ENCODE measurements around the gene NAT10. TPM values are rescaled to one million over a fixed set of nuclear protein-coding genes. Genes with fewer than 3 reads are reported as not detected.

NAT10 gene
- total RNA-seq, 1 donor from 2014 or later = 15.7 TPM

DNA sequence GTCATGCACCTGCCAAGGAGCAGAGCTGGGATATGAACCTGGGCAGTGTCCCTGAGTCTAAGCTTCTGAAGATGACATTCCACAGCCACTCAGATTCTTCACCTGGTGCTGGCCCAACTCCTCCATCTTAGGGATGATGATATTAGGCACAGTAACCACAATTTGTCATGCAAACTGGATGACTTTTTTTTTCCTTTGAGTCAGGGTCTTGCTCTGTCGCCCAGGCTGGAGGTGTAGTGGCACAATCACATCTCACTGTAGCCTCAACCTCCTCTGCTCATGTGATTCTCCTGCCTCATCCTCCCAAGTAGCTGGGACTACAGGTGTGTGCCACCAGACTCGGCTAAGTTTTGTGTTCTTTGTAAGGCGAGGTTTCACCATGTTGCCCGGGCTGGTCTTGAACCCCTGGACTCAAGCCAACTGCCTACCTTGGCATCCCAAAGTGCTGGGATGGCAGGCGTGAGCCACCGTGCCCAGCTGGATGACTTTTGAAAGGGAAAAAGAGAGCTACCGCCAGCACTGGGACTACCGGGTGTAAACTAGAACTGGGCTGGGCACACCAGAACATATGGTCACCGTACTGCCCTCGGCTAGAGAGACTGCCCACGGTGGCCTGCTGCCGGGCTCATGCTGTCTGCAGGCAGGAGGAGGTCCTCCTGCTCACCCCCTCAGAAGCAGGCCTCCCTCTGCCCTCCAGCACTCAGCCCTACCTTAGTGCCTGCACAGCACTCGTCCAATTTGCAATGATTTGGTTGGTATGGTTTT is 77.7 kb downstream of the NAT10 start:
- Histone ChIP-seq H3K4me1 (ENCODE audit: control insufficient read depth in 3 of 3, insufficient read depth in 3 of 3, low read length in 3 of 3) (peaks cover 0 to 4% (median 3%) of the 10 kb centered on the region in 3 donors), H3K9me3 (ENCODE audit: control insufficient read depth in 3 of 3, low read length in 3 of 3) (no peaks in the 10 kb centered on the region), H3K9ac (ENCODE audit: low read depth in 1 of 3, low read length in 3 of 3) (no peak overlapping the region), H3K27ac (ENCODE audit: low read depth, low read length) (no peak overlapping the region), H3K36me3 (ENCODE audit: control insufficient read depth in 3 of 3, insufficient read depth in 3 of 3, low read length in 3 of 3) (no peaks in the 10 kb centered on the region), H3K4me3 (ENCODE audit: low read length in 3 of 3) (no peak overlapping the region), H3K27me3 (ENCODE audit: control insufficient read depth in 3 of 3, insufficient read depth in 3 of 3, low read length in 3 of 3) (no peaks in the 10 kb centered on the region)

- no peaks in the 10 kb centered on the region for H3K27me3 ChIP-seq (ENCODE audit: control insufficient read depth in 3 of 3, insufficient read depth in 3 of 3, low read length in 3 of 3)
- H3K27ac ChIP-seq (ENCODE audit: low read depth, low read length) = no peak overlapping the region
- H3K9ac ChIP-seq (ENCODE audit: low read depth in 1 of 3, low read length in 3 of 3) = no peak overlapping the region
- no peaks in the 10 kb centered on the region for H3K9me3 ChIP-seq (ENCODE audit: control insufficient read depth in 3 of 3, low read length in 3 of 3)
- H3K4me3 ChIP-seq (ENCODE audit: low read length in 3 of 3) = no peak overlapping the region
- peaks cover 0 to 4% (median 3%) of the 10 kb centered on the region in 3 donors for H3K4me1 ChIP-seq (ENCODE audit: control insufficient read depth in 3 of 3, insufficient read depth in 3 of 3, low read length in 3 of 3)
- H3K36me3 ChIP-seq (ENCODE audit: control insufficient read depth in 3 of 3, insufficient read depth in 3 of 3, low read length in 3 of 3) = no peaks in the 10 kb centered on the region
These were observed 78.5 kb downstream of the NAT10 start for GRCh38 chr11:34183848-34184391.

DNA sequence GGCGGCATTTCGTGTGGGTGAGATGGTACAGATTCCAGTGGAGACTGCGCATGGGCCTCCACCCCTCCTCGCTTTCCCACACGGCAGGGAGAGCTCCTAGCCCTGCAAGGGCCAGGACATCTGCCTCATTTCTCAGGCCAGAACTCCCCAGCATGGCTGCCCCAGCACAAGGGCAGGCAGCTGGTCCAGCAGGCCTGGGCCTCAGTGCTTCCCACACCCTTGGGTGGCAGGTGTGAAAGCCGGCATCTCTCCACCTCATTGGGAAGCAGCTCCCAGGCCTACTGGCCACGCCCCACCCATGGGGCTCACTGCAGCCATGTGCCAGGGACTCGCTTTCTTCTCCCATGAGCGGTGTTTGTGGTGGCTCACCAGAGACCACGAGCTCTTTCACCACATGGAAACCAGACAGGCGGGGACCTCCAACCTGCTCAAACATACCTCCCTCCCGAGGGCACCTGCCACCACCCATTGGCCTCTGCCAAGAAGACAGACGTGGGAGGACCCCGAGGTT is 79.1 kb downstream of the NAT10 start:
- Histone ChIP-seq H3K27ac (ENCODE audit: low read depth, low read length) (no peak overlapping the region), H3K27me3 (ENCODE audit: control insufficient read depth in 3 of 3, insufficient read depth in 3 of 3, low read length in 3 of 3) (no peaks in the 10 kb centered on the region), H3K9me3 (ENCODE audit: control insufficient read depth in 3 of 3, low read length in 3 of 3) (no peaks in the 10 kb centered on the region), H3K4me3 (ENCODE audit: low read length in 3 of 3) (no peak overlapping the region), H3K9ac (ENCODE audit: low read depth in 1 of 3, low read length in 3 of 3) (no peak overlapping the region), H3K36me3 (ENCODE audit: control insufficient read depth in 3 of 3, insufficient read depth in 3 of 3, low read length in 3 of 3) (no peaks in the 10 kb centered on the region), H3K4me1 (ENCODE audit: control insufficient read depth in 3 of 3, insufficient read depth in 3 of 3, low read length in 3 of 3) (peaks cover 0 to 4% (median 3%) of the 10 kb centered on the region in 3 donors)

DNA sequence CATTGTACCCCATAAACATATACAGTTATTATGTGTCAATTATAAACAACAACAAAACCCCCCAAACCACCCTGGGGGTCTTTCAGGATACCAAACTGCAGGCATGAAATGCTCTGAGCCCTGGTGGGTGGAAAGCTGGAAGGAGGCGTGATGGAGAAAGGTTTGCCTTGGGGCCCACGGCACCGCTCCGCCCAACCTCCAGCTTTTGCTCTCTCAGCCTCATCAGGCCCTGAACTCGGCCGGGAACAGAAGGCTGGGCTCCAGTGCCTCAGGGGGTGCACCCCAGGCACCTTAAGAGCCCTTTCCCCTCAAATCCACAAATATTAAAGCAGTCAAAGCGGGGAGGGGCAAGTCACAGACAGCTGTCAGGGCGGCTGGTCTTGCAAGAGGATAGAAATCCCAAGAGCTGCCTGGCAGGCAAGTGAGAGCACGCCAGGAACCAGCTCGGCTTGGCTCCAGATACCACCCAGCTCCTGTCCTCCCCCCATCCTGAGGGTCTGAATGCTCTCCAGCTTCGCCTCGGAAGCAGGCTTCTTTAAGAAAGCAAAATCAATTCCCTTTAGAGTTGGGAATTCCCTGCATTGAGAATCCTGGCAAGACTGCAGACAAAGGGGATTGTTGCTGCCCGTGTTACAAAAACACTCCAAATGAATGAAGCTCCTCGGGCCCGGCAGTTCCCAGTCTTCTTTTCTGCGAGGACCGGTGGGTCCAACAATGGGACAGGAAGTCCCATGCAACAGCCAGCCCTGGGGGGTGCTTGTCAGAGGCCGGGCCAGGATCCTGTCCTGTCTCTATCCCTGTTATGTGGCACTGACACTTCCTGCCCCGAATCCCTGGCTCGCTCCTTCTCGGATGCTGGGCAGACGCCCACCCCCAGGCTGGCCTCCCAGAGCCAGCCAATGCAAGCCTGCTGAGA is 80.8 kb downstream of the NAT10 start:
- Histone ChIP-seq H3K9ac (ENCODE audit: low read depth in 1 of 3, low read length in 3 of 3) (no peak overlapping the region), H3K27me3 (ENCODE audit: control insufficient read depth in 3 of 3, insufficient read depth in 3 of 3, low read length in 3 of 3) (no peaks in the 10 kb centered on the region), H3K9me3 (ENCODE audit: control insufficient read depth in 3 of 3, low read length in 3 of 3) (no peaks in the 10 kb centered on the region), H3K27ac (ENCODE audit: low read depth, low read length) (no peak overlapping the region), H3K36me3 (ENCODE audit: control insufficient read depth in 3 of 3, insufficient read depth in 3 of 3, low read length in 3 of 3) (no peaks in the 10 kb centered on the region), H3K4me3 (ENCODE audit: low read length in 3 of 3) (no peak overlapping the region), H3K4me1 (ENCODE audit: control insufficient read depth in 3 of 3, insufficient read depth in 3 of 3, low read length in 3 of 3) (peaks cover 0 to 4% (median 3%) of the 10 kb centered on the region in 3 donors)

DNA sequence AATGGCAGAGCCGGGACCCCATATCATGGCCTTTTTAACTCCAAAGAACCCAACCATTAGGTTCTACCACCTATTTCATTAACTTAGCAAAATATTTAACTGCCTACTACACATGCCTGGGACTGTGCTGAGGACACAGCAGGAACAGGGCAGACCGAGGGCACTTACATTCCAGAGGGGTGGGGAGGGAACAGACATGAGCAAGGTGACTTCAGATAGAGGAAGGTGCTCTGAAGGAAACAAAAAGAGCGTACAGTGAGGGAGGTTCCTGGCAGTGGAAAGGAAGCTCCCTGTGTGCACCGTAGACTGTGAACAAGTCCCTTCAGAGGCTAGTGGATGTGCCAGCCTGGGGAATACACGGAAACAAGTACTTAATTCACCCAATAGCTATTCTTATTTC is 82.8 kb downstream of the NAT10 start:
- Histone ChIP-seq H3K9ac (ENCODE audit: low read depth in 1 of 3, low read length in 3 of 3) (no peak overlapping the region), H3K9me3 (ENCODE audit: control insufficient read depth in 3 of 3, low read length in 3 of 3) (no peaks in the 10 kb centered on the region)

DNA sequence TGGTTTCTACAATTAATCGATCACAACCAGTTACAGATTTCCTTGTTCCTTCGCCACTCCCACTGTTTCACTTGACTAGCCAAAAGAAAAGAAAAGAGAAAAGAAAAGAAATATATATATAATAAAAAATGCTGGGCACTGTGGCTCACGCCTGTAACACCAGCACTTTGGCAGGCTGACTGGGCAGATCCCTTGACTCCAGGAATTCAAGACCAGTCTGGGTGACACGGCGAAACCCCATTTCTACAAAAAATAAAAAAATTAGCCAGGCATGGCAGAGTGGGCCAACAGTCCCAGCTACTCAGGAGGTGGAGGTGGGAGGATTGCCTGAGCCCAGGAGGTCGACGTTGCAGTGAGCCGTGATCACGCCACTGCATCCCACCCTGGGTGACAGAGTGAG is 83.8 kb downstream of the NAT10 start:
- Histone ChIP-seq H3K9ac (ENCODE audit: low read depth in 1 of 3, low read length in 3 of 3) (no peak overlapping the region), H3K27me3 (ENCODE audit: control insufficient read depth in 3 of 3, insufficient read depth in 3 of 3, low read length in 3 of 3) (no peaks in the 10 kb centered on the region), H3K9me3 (ENCODE audit: control insufficient read depth in 3 of 3, low read length in 3 of 3) (no peaks in the 10 kb centered on the region), H3K27ac (ENCODE audit: low read depth, low read length) (no peak overlapping the region), H3K4me3 (ENCODE audit: low read length in 3 of 3) (no peak overlapping the region), H3K4me1 (ENCODE audit: control insufficient read depth in 3 of 3, insufficient read depth in 3 of 3, low read length in 3 of 3) (peaks cover 12 to 24% (median 17%) of the 10 kb centered on the region in 3 donors), H3K36me3 (ENCODE audit: control insufficient read depth in 3 of 3, insufficient read depth in 3 of 3, low read length in 3 of 3) (no peaks in the 10 kb centered on the region)

More for the DNA sequence above, 82.8 kb downstream of the NAT10 start:
- Histone ChIP-seq H3K4me1 (ENCODE audit: control insufficient read depth in 3 of 3, insufficient read depth in 3 of 3, low read length in 3 of 3) (peaks cover 8 to 16% (median 15%) of the 10 kb centered on the region in 3 donors), H3K4me3 (ENCODE audit: low read length in 3 of 3) (no peak overlapping the region), H3K27me3 (ENCODE audit: control insufficient read depth in 3 of 3, insufficient read depth in 3 of 3, low read length in 3 of 3) (no peaks in the 10 kb centered on the region), H3K36me3 (ENCODE audit: control insufficient read depth in 3 of 3, insufficient read depth in 3 of 3, low read length in 3 of 3) (no peaks in the 10 kb centered on the region), H3K27ac (ENCODE audit: low read depth, low read length) (no peak overlapping the region)

DNA sequence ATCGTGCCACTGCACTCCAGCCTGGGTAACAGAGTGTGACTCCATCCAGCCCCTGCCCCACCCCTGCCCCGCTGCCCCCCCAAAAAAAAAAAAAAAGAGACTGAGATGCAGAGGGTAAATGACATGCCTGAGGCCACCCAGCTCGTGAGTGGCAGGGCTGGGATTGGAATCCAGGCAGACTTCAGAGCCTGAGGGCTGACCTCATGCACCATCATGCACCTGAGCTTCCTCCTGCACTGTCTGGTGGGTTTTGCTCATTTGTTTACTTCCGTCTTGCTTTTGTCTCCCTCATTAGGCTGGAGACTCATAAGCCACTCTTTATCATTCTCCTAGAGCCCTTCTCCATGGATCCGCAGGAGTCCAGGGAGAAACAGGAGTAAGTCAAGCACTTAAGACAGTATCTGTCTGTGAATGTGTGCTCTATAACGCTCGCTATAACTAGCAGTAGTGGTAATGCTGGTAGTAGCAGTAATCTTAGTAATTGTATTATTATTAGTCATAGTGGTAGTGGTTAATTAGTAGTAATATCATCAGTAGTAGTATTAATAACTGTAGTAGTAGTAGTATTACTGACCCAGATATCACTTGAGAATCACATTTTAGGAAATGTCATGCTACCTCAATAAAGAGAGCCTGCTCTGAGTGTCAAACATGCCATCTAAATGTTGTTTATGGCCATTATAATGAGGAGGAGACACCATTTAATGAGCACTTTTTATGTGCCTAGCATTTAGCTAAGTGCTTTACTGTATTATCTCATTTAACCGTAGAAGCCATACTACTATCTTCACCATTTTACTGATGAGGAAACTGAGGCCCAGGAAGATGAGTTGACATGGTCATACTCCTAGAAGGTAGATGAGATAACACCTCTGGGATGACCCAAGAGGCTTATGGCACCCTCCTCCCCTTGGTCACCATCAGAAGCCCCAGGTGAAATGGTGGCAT is 85.0 kb downstream of the NAT10 start:
- Histone ChIP-seq H3K36me3 (ENCODE audit: control insufficient read depth in 3 of 3, insufficient read depth in 3 of 3, low read length in 3 of 3) (no peaks in the 10 kb centered on the region), H3K9ac (ENCODE audit: low read depth in 1 of 3, low read length in 3 of 3) (no peak overlapping the region), H3K9me3 (ENCODE audit: control insufficient read depth in 3 of 3, low read length in 3 of 3) (no peaks in the 10 kb centered on the region), H3K27me3 (ENCODE audit: control insufficient read depth in 3 of 3, insufficient read depth in 3 of 3, low read length in 3 of 3) (no peaks in the 10 kb centered on the region), H3K4me1 (ENCODE audit: control insufficient read depth in 3 of 3, insufficient read depth in 3 of 3, low read length in 3 of 3) (peaks cover 15 to 29% (median 17%) of the 10 kb centered on the region in 3 donors), H3K4me3 (ENCODE audit: low read length in 3 of 3) (no peak overlapping the region), H3K27ac (ENCODE audit: low read depth, low read length) (no peak overlapping the region)

GRCh38 chr11:34191578-34191977 is 86.1 kb downstream of the NAT10 start:
- no peak overlapping the region for H3K27ac ChIP-seq (ENCODE audit: low read depth, low read length)
- no peak overlapping the region for H3K9ac ChIP-seq (ENCODE audit: low read depth in 1 of 3, low read length in 3 of 3)

More at GRCh38 chr11:34191578-34191977, 86.1 kb downstream of the NAT10 start:
- no peaks in the 10 kb centered on the region for H3K27me3 ChIP-seq (ENCODE audit: control insufficient read depth in 3 of 3, insufficient read depth in 3 of 3, low read length in 3 of 3)
- peaks cover 0 to 2% (median 2%) of the 10 kb centered on the region in 3 donors for H3K36me3 ChIP-seq (ENCODE audit: control insufficient read depth in 3 of 3, insufficient read depth in 3 of 3, low read length in 3 of 3)
- H3K9me3 ChIP-seq (ENCODE audit: control insufficient read depth in 3 of 3, low read length in 3 of 3) = no peaks in the 10 kb centered on the region
- H3K4me1 ChIP-seq (ENCODE audit: control insufficient read depth in 3 of 3, insufficient read depth in 3 of 3, low read length in 3 of 3) = peaks cover 13 to 27% (median 15%) of the 10 kb centered on the region in 3 donors
- H3K4me3 ChIP-seq (ENCODE audit: low read length in 3 of 3) = no peak overlapping the region
